Suppressor macrophage (primary cell): ENCODE measurements around the gene XIRP1.

Experiments used
- DNase-seq, 4 experiments: peaks; one replicate each; pipeline ENCODE4 v3.0.0-alpha.2; 2020 to 2022

XIRP1 gene

DNA sequence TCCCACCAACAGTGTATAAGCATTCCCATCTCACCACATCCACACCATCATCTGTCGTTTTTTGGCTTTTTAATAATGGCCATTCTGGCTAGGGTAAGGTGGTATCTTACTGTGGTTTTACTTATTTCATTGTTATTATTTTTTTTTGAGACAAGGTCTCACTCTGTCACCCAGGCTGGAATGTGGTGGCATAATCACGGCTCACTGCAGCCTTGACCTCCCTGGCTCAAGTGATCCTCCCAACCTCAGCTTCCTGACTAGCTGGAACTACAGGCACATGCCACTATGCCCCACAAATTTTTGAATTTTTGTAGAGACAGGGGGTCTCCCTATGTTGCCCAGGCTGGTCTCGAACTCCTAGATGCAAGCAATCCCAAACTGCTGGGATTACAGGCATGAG is 28.0 kb downstream of the XIRP1 start:
- DNase-seq = no peak

DNA sequence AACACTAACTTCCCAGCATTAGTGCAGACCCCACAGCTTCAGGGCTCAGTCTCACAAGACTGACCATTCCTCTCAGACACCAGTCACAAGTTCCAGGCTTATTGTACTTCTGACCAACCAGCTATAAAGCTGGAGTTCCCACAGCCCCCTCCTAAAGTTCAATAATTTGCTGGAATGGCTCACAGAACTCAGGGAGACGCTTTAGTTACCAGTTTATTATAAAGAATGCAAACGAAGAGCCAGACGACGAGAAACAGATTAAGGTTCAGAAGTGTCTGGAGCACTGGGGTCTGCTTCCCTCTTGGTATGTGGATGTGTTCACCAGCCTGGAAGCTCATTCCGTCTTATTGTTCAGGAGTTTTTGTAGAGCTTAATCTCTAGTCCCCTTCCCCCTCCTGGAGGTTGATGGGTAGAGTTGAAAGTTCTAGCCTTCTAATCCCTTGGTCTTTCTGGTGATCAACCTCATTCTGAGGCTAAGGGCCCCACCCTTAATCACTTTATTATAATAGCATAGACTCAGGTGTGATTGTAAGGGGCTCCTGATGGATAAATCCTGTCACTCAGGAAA is 34.2 kb downstream of the XIRP1 start:
- no peak for DNase-seq

DNA sequence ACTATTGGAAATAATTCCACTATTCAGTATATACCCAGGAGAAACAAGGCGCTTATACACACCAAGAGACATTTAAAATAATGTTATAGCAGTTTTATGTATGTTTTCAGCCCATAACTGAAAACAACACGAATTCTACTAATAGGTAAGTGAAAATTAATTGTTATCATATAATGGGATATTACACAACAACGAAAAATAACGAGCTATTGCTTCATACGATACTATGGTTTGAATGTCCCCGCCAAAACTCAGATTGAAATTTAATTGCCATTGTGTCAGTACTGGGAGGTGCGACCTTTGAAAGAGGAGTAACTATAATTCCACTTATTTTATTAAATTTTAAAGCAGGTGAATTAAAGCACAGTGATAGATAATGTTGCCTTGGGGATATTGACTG is 35.0 kb downstream of the XIRP1 start:
- no peak for DNase-seq

DNA sequence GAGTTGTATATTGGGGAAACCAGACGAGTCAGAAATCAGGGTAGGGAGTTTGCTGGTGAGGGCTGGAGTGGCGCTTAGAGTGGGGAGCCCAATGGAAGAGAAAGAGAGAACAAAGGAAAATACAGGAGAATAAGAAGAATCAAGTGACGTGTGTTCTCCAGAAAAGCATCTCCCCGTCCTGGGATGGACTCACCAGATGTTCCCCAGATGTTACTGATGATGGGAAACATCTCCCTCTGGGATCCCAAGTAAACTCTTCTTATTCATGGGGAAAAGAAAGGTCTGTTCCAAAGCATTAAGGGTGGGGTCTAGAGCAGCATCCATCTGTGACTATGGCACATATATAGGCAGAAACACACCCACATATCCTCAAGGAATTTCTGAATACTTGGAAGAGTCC is 36.0 kb downstream of the XIRP1 start:
- no peak for DNase-seq

DNA sequence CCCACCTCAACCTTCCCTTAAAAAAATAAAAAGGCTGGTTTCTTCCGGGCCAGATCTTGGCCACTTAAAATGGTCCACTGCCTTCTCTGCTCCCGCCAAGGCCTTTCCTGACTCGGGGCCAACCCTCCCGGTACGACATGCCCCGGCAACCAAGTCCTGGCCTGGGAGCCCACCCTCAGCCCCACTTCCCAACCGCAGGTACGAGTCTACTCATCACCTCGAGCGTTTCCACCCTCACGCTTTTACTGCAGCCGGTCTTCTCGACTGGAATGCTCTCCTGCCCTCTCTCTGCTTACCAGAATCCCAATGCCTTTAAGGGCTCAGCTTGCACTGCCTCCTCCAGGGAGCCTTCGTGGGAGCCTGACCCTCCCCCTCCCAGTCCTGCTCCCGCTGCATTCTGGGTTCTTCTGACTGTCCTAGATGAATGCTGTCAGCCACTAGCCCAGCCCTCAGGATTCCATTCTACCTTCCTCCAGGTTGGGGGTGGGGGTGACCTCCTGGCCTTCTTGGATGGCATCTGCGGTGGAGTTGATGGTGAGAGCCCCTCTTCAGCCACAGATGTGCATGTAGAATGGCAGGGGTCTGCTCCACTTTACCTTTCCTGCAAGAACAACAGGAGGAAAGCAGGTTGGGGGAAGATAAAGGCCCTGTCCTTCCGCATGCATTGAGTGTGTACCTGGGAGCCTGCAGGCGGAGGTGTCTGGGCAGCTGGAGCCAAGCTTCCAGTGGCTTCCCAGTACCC is 37.9 kb downstream of the XIRP1 start:
- no peak for DNase-seq

DNA sequence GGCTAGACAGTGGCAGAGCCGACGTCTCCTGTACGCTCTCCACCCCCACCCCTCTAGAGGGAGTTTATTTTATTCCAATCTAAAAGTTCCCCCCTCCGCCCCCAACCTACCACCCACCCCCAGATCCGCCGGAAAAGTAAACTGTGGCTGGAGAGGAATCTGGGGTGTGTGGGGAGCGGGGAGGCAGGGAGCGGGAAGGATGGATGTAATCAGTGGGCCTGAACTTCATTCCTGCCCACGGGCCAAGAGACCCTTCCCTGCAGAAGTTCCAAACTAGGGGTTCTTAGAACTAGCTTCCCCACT is 38.5 kb downstream of the XIRP1 start:
- DNase-seq = no peak

DNA sequence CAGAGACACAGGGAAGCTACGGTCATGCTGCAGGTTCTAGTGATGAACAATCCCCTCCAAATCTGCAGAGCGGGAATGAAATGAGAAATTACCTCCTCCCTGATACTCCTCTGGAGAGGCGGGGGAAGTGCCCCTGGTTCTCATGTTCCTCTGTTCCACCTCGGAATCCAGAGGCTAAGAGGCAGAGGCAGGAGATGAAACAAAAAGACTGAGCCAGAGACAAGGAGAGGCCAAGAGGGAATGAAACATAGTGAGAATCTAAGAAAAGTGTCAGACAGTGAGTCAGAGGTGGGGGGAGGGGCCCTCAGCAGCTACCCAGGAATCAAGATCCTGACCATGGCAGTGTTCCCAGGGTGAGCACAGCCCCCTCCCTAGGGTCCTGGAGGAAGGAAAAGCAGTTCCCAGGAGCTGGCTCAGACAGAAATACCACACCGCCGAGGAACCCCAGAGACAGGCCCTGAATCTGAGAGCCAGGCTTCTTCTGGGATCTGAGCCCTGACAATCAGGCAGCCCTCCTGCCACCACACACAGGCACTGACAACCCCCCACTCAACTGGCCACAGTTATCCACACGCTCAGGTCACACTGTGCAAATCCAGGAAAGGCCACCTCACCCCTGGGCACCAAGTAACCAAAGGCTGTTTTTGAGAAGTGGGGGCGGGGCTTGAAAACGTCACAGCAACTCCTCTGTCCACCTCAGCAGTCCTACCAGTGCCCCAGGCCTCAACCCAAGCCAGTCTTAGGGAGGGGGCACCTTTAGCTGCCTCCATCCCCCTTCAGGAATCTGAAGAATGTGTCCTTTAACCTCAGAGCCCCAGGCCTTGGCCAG is 41.4 kb downstream of the XIRP1 start:
- peak; percentile 60 to 69 (median 66) for DNase-seq

DNA sequence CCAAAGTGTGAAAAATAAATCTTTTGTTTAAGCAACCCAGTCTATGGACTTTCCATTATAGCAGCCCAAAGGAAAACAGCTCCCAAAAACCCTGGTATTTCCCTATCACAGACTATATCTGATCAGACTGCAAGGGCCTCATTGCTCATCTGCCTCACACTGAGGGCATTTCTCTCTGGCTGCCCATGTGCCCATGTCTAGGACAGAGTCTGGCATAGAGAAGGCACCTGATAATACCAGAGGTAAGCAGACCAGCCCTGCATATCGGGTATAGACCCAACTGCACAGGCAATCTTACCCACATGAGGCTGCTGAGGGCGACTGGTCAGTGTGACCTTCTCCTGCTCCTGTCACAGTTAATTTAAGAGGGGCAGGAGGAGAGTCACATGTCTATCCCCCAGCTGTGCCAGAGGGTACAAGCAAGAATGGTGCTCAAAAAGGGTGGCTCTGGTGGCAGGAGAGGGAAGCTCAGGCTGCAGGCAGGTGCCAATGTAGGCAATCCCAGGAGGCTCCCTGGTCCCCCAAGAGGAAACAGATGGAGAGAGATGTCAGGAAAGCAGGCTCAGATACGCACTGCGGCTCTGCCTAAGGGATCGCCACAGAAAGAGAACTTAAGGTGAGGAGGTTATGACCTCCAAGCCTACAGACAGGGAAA is 42.1 kb downstream of the XIRP1 start:
- DNase-seq = no peak

DNA sequence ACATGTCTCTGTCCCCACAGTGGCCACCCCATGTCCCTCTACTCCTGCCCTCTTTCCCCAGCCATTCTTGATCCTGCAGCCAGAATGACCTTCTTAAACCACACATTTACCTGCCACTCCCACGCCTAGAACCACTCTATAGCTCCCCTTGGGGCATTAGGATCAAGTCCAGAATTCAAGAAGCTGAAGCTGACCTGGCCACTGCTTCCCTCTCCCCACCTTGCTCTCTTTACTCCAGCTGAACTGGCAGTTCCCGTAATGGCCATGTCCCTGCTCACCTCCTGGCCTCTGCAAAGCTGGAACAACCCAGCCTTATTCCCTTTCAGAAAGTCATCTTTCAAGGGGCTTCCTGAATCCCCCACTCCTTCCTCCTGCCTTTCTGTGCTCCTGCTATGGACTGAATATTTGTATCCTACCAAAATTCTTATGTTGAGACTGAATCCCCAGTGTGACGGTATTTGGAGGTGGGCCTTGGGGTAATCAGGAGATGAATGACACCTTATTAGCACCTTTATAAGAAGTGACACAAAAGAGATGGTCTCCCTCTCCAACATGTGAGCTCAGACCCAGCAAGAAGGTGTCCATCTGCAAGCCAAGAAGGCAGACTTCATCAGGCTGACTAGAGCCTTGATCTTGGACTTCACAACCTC is 42.8 kb downstream of the XIRP1 start:
- no peak for DNase-seq

DNA sequence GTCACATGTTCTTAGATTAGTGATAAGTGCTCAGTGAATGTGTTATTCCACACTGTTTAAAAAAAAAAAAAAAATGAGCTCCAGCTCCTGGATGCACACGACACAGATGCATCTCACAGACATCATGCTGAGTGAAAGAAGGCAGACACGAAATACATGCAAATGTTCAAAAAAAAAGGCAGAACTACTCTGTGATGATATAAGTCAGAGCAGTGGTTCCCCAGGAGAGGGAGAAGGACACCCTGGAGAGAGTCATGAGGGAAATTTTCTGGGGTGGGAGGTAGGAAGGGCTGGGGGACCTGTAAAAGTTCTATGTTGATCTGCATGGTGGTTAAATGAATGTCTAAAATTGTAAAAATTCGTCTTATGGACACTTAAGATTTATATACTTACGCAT is 43.3 kb downstream of the XIRP1 start:
- peak; percentile 50 to 71 (median 62) for DNase-seq

DNA sequence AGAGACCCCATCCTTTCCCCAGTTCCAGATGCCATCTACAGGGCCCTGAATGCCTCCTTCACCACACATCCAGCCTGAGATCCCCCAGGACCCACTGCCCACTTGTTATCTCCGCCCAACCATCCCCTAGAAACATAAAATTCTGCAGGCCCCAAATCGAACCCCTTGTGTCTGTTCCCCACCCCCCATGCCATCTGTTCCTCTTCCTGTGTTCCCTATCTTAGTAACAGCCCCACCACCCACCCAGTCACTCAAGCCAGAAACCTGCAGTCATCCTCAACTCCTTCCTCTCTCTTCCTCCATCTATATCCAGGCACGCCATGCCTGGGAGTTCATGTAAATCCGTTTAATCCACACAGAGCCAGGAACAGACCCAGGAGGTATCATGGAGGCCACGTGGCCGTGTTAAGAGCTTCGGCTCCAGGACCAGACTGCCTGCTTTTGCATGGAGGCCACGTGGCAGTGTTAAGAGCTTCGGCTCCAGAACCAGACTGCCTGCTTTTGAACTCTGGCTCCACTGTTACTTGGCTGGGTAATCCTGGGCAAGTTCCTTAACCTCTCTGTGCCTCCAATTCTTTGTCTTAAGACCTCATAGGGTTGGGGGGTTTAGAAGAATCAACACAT is 43.8 kb downstream of the XIRP1 start:
- DNase-seq = peak; percentile 53 to 72 (median 71)

DNA sequence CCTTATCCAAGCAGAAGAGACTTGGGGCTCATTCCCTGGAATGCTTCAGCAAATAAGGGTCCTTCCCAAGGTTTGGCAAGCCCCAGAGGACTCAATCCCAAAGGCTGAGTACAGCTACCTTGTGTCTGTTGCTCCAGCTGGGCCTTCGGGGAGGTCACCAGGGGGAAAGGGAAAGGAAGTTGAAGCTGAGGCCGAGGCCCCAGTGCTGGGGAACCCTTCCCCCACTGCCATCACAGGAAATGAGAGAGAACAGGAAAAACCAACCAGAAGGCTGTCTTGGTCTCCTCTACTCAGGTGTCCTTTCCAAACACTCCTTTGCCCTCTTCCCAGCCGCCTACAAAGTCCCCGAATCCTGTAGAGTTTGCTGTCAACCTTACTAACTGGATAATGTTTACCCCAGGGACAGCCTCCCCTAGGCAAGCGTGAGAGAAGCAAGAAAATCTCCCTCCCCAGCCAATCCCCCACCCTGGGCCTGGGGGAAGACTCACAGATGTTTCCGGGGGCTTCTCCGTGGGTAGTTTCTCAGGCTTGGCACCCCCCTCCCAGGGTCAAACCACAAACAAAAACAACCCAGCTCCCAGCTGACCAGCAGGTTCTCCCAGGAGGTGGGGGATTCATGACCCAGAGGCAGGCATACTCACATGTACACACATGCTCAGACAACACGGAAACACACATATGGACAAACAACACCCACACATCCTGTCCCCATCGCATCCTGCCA is 44.5 kb downstream of the XIRP1 start:
- peak in 3 of 4 experiments; percentile 54 to 67 (median 63) for DNase-seq

DNA sequence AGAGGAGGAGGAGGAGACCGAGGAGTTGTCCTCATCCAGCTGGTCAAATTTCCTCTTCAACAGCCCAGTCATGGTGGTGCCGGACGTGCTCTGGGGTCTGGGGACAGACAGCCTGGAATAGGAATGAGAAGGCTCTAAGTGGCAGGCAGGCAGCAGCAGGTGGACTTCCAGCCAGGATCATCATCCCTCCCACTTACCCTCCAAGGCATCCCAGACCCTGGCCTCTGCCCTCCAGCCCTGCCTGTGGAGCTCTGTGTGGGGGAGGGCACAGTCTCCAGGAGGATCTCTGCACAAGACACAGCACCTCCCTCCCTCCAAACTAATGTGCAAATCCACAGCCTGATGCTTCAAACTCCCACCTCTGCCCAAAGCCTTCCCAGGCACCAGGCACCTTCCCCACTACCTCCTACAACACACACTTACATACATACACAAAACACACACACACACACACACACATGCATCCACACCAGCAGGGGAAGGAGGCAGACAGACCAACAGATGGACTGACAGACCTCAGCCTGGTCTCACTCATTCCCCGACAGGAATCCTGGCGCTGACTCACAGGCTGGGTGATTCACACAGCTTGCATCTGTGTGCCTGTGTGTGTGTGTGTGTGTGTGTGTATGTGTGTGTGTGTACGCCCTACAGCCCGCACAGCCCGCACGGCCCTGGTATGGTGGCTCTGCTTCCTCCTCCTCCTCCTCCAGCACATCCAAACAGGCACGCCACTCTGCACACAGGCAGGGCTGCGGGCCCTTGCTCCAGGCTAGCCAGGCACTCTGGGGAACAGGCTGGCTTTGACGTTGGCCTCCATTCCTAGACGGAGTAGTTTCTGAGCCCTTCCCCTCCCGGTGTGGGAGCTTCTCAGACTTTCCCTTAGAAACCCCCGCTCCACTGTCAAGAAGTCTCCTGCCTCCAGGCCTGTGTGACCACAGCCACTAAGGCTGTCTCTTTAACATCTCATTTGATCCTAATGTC is 45.5 kb downstream of the XIRP1 start:
- DNase-seq = peak; percentile 87 to 91 (median 89)

DNA sequence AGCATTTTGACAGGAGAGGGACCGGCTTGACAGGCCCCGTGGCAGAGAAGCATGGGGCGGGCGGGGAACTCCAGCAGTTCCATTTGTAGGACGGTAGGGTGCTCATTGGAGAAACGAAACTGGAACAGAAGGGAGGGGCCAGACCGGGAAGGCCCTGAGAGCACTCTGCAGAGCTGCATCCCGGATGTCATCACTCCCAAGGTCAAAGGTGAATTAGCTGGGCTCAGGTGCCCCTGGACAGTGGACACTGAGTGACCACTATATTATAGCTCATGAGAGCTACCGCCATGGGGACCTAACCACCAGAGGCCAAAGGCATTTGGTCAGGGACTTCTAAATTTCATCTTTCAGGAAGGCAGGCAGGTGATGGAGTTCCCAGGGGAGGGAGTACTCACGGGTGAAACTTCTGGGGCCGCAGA is 46.3 kb downstream of the XIRP1 start:
- peak; percentile 78 to 89 (median 85) for DNase-seq

DNA sequence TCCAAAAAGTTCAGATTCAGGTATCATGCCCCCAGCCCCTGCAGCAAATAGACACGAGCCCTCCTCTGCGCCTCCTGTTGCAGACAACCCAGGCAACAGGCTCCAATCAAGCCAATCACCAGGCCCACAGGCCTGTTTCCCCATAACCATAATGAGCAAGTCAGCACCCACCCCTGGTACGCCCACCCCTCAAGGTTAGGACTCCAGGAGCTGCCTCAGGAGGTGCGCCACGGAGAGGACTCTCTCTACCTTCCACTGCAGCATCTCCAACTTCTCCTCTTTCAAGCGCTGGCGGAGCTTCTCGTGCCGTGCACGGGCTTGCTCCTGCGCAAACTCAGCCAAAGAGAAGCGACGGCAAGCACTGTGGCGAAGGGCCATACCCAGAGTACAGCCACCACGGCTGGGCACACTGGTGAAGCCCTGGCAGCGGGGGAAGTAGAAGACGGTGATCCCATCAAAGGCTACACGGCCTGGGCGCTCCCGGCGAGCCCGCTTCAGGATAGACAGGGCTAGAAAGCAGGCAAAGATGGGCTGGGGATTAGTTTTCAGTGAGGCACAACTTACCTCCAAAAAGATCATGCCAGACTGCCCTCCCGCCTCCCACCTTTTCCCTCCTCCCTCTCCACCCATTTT is 47.5 kb downstream of the XIRP1 start:
- no peak for DNase-seq

DNA sequence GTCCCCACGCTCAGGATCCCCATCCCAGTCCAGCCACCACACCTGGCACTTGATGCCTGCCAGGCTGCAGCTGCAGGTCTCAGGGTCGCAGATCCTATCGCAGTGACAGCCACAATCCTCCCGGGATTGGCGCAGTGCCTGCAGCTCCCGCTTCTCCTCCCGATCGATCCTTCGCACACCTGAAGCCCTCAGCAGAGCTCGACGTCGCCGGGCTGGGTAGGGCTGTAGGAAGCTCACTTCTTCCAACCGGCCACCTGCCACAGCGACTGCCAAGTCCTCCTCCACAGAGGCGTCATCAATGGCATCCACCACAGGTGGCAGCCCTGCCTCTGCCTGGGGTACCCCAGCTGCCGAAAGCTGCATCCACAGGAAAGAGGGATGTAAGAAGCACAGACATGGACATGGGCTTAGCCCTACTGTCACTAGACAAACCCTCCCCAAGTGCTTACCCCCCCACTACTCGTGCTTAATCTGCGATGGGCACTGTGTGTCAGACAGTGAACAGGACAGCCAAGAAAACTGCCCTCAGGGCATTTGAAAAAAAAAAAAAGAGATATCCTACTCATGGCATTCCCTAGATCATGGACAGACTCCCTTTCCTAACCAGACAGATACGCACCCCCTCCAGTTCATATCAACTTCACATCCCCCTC is 48.2 kb downstream of the XIRP1 start:
- DNase-seq = no peak

DNA sequence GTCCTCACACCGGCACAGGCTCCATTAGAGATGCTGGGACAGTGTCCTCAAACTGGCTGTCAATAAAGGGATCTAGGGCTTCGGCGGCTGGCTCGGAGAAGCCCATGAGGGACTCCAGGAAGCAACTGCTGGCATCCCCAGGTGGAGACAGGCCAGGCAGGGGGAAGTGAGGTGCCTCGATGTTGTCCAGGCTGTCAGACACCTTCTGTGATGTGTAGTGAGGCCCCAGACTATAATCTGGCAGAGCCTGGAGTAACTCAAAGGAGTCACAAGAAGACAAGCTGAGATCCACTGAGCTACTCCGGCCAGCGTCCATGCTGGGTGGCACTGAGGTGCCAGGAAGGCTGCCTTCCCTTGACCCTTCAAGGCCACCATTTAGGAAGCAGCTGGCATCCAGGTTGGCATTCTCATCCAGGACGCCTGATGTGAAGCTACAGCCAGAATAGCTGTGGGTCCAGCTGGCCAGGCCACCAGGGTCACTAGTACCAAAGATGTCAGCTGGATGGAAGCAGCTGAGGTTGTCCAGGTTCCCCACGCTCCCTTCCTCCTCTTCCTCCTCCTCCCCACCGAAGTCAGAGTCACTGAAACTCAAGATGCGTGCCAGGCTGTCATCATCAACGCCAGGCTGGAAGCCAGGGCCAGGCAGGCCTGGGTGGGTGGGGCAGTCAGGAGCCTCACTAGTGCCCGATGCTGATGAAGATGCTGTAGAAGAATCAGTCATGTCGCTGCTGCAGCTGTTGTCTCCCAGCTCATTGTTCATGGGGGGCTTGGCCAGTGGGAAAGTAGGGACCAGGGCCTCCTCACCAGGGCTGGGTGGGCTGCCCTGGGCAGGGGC is 49.1 kb downstream of the XIRP1 start:
- DNase-seq = no peak

DNA sequence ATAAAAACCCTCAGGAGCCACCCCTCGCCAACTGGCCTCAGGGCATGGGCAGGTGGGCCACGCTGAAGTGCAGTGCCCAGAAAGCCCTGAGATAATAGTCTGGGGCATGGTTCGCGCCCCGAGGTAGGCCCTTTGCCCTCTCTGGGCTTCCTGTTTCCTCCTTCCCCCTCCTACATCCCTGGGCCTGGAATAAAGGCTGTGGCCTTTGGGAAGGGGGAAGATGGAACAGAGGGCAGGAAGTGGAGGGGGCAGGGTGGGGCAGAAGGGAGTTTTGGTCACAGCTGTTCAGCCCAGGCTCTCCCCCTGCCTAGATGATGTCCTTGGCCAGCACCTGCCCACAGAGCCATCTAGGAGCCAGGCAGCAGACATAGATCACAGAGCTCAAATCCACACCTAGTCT is 50.3 kb downstream of the XIRP1 start:
- peak in 3 of 4 experiments; percentile 49 to 51 (median 51) for DNase-seq
